HCT116 (cell line): ENCODE data around the gene GNB5. TPM values are rescaled to one million over a fixed set of nuclear protein-coding genes. Genes with fewer than 3 reads are reported as not detected.

Experiments
- ATAC-seq: fragments of 200-7000 bp; cut with Tn5 transposase; 2 replicates; pipeline ENCODE4 v1.9.1; 2020; ENCODE audit warnings: mild to moderate bottlenecking, moderate library complexity
- BruUV-seq: library from RNA; stranded (reverse); fragments of 400-500 nt; replicated peaks from 2 replicates; lab custom pipeline; 2021; lab: Mats Ljungman, UMichigan
- CTCF ChIA-PET: fragments of 300-600 bp; sonication (Branson Sonifier 250); formaldehyde crosslinking; loops from one replicate; lab custom pipeline; 2021; ENCODE audit warnings: antibody characterized with exemption; lab: Charles Lee
- POLR2A ChIA-PET: fragments of 300-600, 350-600 bp; sonication (Branson Sonifier 250); formaldehyde crosslinking; loops from one replicate; lab custom pipeline; 2021; ENCODE audit warnings: antibody characterized with exemption; lab: Charles Lee
- RAD21 ChIA-PET, 2 experiments: fragments of 300-600 bp; sonication (Branson Sonifier 250); formaldehyde crosslinking; loops; one replicate each; lab custom pipeline; 2023; ENCODE audit warnings: low total read pairs in 2 of 2; ENCODE audit not compliant: uncharacterized antibody in 2 of 2, unreplicated experiment in 2 of 2, low non-redundant PET in 1 of 2; lab: Charles Lee
- DNase-seq: peaks from one replicate; pipeline ENCODE4 v3.0.0-alpha.2; 2010; ENCODE audit warnings: low read depth, low spot score
- H2AFZ ChIP-seq: fragments of 200-600 bp; shearing (Covaris generic), sonication (generic); 2 replicates; pipeline ENCODE4 v1.6.1; 2017; ENCODE audit warnings: low read depth, mixed run types, mixed read lengths, antibody characterized with exemption, low read length; ENCODE audit not compliant: poor library complexity, severe bottlenecking
- H3K27ac ChIP-seq: 2 replicates; pipeline ENCODE4 v1.5.1; 2012; ENCODE audit warnings: low read depth, low read length
- H3K27me3 ChIP-seq: fragments of 200-600 bp; sonication (generic); 2 replicates; pipeline ENCODE4 v1.6.1; 2016; ENCODE audit warnings: mixed run types, low read length, mixed read lengths; ENCODE audit not compliant: insufficient read depth
- H3K36me3 ChIP-seq, 2 experiments: fragments of 200-500 bp in 1 of 2; fragments of 200-600 bp in 1 of 2; sonication (Bioruptor generic) in 1 of 2; sonication (generic) in 1 of 2; 2 replicates each; pipeline versions ENCODE4 v1.5.1 to v1.6.1; 2014 to 2016; ENCODE audit warnings: low read length in 2 of 2, inconsistent platforms in 1 of 2, mixed read lengths in 1 of 2, mixed run types in 1 of 2; ENCODE audit not compliant: insufficient read depth in 2 of 2, control insufficient read depth in 1 of 2
- H3K4me1 ChIP-seq, 2 experiments: fragments of 200-600 bp in 1 of 2; sonication (generic) in 1 of 2; 2 replicates each; pipeline versions ENCODE4 v1.5.1 to v1.6.1; 2012 to 2017; ENCODE audit warnings: low read length in 2 of 2, inconsistent platforms in 1 of 2, mild to moderate bottlenecking in 1 of 2, mixed read lengths in 1 of 2, mixed run types in 1 of 2, moderate library complexity in 1 of 2; ENCODE audit not compliant: insufficient read depth in 2 of 2, control insufficient read depth in 1 of 2
- H3K4me2 ChIP-seq: fragments of 200-600 bp; sonication (generic); 2 replicates; pipeline ENCODE4 v1.6.1; 2017; ENCODE audit warnings: mixed run types, low read length, mixed read lengths
- H3K4me3 ChIP-seq, 2 experiments: fragments of 200-600 bp in 1 of 2; sonication (generic) in 1 of 2; replicated peaks in 1 of 2; 2 replicates each; pipeline ENCODE4 v1.5.1; 2011 to 2016; ENCODE audit warnings: low read length in 2 of 2, control low read depth in 1 of 2, low read depth in 1 of 2, mild to moderate bottlenecking in 1 of 2, mixed read lengths in 1 of 2, mixed run types in 1 of 2
- H3K79me2 ChIP-seq: fragments of 200-600 bp; sonication (generic); 2 replicates; pipeline ENCODE4 v1.6.1; 2017; ENCODE audit warnings: mild to moderate bottlenecking, mixed run types, low read length, moderate library complexity, mixed read lengths; ENCODE audit not compliant: insufficient read depth
- H3K9ac ChIP-seq: fragments of 200-600 bp; sonication (generic); 2 replicates; pipeline ENCODE4 v1.6.1; 2016; ENCODE audit warnings: low read length, mixed read lengths
- H3K9me2 ChIP-seq: fragments of 200-600 bp; sonication (generic), shearing (Covaris generic); 2 replicates; pipeline ENCODE4 v1.6.1; 2017; ENCODE audit warnings: mixed run types, mild to moderate bottlenecking, moderate library complexity; ENCODE audit not compliant: insufficient read depth
- H3K9me3 ChIP-seq, 2 experiments: fragments of 200-500 bp in 1 of 2; fragments of 200-600 bp in 1 of 2; sonication (Bioruptor generic) in 1 of 2; sonication (generic) in 1 of 2; 2 replicates each; pipeline ENCODE4 v1.6.1; 2014 to 2017; ENCODE audit warnings: low read length in 2 of 2, mixed read lengths in 2 of 2, inconsistent platforms in 1 of 2, low read depth in 1 of 2, mild to moderate bottlenecking in 1 of 2, mixed run types in 1 of 2, moderate library complexity in 1 of 2; ENCODE audit not compliant: control insufficient read depth in 1 of 2, insufficient read depth in 1 of 2
- H4K20me1 ChIP-seq: fragments of 200-600 bp; sonication (generic), shearing (Covaris generic); 2 replicates; pipeline ENCODE4 v1.6.1; 2017; ENCODE audit warnings: mixed run types, mild to moderate bottlenecking, moderate library complexity; ENCODE audit not compliant: insufficient read depth
- ELF1 ChIP-seq: IDR thresholded peaks from 2 replicates; pipeline ENCODE4 v1.6.1; 2012; ENCODE audit warnings: low read depth, borderline replicate concordance
- FOSL1 ChIP-seq: IDR thresholded peaks from 2 replicates; pipeline ENCODE4 v1.6.1; 2012; ENCODE audit warnings: low read depth
- POLR2A ChIP-seq: IDR thresholded peaks from 2 replicates; pipeline ENCODE4 v1.7.0; 2011; ENCODE audit warnings: borderline replicate concordance; ENCODE audit not compliant: insufficient read depth, insufficient read length; ENCODE audit errors: extremely low read depth
- POLR2AphosphoS5 ChIP-seq: IDR thresholded peaks from 2 replicates; pipeline ENCODE4 v1.6.1; 2011; ENCODE audit warnings: mild to moderate bottlenecking, low read depth, low read length, moderate library complexity
- SIN3A ChIP-seq: IDR thresholded peaks from 2 replicates; pipeline ENCODE4 v1.6.1; 2012; ENCODE audit warnings: low read depth
- TCF7L2 ChIP-seq: IDR thresholded peaks from 2 replicates; pipeline ENCODE4 v1.7.0; 2011; ENCODE audit warnings: borderline replicate concordance, inconsistent platforms; ENCODE audit not compliant: insufficient read depth, insufficient read length; ENCODE audit errors: extremely low read depth
- YY1 ChIP-seq: IDR thresholded peaks from 2 replicates; pipeline ENCODE4 v1.6.1; 2011; ENCODE audit warnings: low read length, low read depth, moderate library complexity, mild to moderate bottlenecking; ENCODE audit not compliant: insufficient replicate concordance; ENCODE audit errors: extremely low read depth
- ZBTB33 ChIP-seq: IDR thresholded peaks from 2 replicates; pipeline ENCODE4 v1.6.1; 2011; ENCODE audit warnings: mild to moderate bottlenecking, low read length, moderate library complexity; ENCODE audit not compliant: insufficient replicate concordance; ENCODE audit errors: extremely low read depth
- ZFX ChIP-seq: fragments of 450-650 bp; IDR thresholded peaks from 2 replicates; pipeline ENCODE4 v1.6.1; 2017
- ZNF274 ChIP-seq: fragments of 200-500 bp; sonication (Bioruptor generic); IDR thresholded peaks from 2 replicates; pipeline ENCODE4 v1.6.1; 2014; ENCODE audit warnings: mild to moderate bottlenecking, low read depth, low read length, inconsistent platforms
- intact Hi-C: fragments of 100-400 bp; cut with micrococcal nuclease; formaldehyde crosslinking; loops from 2 replicates; pipeline ENCODE4 v1.10.0; 2022
- total RNA-seq: library from RNA; stranded (reverse); gene quantifications from one replicate; pipeline ENCODE4 v1.2.1, GENCODE V29; 2021; ENCODE audit not compliant: unreplicated experiment
- TF ChIP-seq, protein P1 (sequence below): IDR thresholded peaks from 2 replicates; pipeline ENCODE4 v1.6.1; 2012; ENCODE audit warnings: low read depth

GNB5 gene
- total RNA-seq, 1 experiment from 2014 or later: 27.6 TPM

GRCh38 chr15:52134502-52135144, 56.6 kb downstream of the GNB5 start:
- H3K9ac ChIP-seq: no peak overlapping the region
- ChIA-PET RAD21 (no interaction called here), CTCF (no interaction called here), POLR2A (no interaction called here)
- ATAC-seq: no peak
- H3K27me3 ChIP-seq: no peaks in the 10 kb centered on the region
- BruUV-seq: no TSS peak
- no peaks in the 10 kb centered on the region for H3K9me2 ChIP-seq
- TF ChIP-seq POLR2AphosphoS5 (no peak), POLR2A (no peak), YY1 (no peak), FOSL1 (no peak), ZFX (no peak), TCF7L2 (no peak), ZBTB33 (no peak), SIN3A (no peak), ZNF274 (no peak), ELF1 (no peak)
- TF ChIP-seq, protein P1, sequence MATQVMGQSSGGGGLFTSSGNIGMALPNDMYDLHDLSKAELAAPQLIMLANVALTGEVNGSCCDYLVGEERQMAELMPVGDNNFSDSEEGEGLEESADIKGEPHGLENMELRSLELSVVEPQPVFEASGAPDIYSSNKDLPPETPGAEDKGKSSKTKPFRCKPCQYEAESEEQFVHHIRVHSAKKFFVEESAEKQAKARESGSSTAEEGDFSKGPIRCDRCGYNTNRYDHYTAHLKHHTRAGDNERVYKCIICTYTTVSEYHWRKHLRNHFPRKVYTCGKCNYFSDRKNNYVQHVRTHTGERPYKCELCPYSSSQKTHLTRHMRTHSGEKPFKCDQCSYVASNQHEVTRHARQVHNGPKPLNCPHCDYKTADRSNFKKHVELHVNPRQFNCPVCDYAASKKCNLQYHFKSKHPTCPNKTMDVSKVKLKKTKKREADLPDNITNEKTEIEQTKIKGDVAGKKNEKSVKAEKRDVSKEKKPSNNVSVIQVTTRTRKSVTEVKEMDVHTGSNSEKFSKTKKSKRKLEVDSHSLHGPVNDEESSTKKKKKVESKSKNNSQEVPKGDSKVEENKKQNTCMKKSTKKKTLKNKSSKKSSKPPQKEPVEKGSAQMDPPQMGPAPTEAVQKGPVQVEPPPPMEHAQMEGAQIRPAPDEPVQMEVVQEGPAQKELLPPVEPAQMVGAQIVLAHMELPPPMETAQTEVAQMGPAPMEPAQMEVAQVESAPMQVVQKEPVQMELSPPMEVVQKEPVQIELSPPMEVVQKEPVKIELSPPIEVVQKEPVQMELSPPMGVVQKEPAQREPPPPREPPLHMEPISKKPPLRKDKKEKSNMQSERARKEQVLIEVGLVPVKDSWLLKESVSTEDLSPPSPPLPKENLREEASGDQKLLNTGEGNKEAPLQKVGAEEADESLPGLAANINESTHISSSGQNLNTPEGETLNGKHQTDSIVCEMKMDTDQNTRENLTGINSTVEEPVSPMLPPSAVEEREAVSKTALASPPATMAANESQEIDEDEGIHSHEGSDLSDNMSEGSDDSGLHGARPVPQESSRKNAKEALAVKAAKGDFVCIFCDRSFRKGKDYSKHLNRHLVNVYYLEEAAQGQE: no peak
- H3K9me3 ChIP-seq: no peaks in the 10 kb centered on the region
- intact Hi-C loops: no loop called here
- H3K36me3 ChIP-seq: no peaks in the 10 kb centered on the region
- no peak for DNase-seq
- H3K4me1 ChIP-seq: no peaks in the 10 kb centered on the region
- H3K27ac ChIP-seq: no peak overlapping the region
- no peaks in the 10 kb centered on the region for H4K20me1 ChIP-seq
- no peaks in the 10 kb centered on the region for H3K79me2 ChIP-seq
- H3K4me3 ChIP-seq: no peak overlapping the region
- no peak overlapping the region for H2AFZ ChIP-seq
- no peak overlapping the region for H3K4me2 ChIP-seq
